ENCODE results near the gene SAMD4A.
A peak's percentile ranks its signal among the peaks of the same experiment; 100 is the strongest.

The SAMD4A gene

DNA sequence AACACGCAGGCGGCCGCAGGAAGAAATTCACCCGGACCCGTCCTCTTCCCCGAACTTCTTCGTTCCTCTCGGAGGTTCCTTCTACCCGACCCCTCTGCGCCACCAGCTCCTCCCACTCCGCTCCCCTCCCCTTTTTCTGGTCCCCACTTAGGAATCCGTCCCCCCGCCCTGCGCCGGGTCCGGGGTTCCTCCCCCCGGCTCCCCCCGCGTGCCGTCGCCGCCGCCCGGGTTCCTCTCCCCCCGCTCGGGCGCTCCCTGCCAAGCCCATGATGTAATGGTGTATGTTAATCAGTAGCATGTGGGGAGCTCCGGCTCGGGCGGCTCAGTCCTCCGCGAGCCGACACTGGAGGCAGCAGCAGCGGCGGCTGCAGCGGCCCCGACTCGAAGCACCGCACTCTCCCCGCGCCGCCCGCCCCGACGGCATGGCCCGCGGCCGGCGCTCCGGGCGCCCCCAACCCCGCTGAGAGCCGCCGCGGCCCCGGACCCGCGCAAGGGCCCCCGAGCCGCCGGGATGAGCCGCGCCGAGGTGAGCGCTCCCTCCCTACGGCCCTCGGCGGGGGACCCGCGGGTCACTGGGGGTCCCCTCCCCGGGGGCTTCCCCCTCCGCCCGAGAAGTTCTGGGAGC lies 1.0 kb upstream of the SAMD4A start:
- DNase-seq: peak; percentile 82

DNA sequence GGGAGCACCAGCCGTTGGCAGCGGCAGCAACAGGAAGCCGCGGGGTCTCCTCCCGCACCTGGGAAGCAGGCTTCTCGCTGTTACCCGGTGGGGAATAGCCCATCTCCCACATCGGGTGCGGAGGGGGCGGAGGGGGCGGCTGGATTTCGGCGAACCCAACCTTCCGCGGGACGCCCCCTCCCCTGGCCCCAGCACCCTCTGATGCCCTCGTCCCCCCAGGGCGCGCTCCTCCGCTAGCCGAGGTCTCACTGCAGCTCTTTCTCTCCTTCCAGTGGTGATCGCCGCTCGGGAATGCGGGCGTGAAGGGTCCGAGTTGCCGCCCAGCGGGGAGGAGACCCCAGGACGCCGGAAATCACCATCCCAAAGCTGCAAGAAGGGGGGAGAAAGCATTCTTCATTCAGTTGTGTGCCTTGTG lies 303 bp downstream of the SAMD4A start:
- peak; percentile 6 for DNase-seq

DNA sequence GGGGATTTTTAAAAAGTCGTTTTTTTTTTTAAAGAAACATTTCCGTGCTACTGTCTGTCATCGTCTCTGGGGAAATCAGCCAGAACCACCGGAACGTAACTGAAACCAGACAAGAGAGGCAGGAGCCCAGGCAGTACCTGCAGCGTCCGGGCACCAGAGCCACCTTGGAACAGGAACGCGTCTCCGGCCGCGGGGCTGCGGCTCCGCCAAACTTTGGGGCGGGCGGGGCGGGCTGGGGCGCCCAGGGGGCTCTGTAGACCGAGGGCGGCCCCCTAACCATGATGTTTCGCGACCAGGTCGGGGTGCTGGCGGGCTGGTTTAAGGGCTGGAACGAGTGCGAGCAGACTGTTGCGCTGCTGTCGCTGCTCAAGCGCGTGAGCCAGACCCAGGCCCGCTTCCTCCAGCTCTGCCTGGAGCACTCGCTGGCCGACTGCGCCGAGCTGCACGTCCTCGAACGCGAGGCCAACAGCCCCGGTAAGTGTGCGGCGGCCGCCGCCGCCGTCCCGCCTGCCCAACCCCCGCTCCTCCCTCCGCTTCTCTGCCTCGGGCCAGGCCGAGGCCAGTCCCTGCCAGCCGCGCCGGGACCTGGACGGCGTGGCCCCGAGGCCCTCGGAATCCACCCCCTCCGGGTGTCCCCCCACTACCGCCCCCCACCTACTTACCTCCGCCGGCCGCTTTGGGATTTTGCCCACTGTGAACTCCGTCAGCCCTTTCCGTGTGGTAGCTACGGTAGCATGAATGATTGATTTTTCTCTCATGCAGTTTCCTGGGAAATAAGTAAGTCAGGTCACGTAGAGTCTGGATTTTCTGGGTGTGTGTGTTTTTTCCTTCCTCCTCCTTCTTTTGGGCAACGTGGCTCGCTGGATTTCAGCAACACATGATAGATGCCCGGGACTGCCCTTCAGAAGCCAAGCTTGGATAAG lies 972 bp downstream of the SAMD4A start:
- peak; percentile 37 for DNase-seq

DNA sequence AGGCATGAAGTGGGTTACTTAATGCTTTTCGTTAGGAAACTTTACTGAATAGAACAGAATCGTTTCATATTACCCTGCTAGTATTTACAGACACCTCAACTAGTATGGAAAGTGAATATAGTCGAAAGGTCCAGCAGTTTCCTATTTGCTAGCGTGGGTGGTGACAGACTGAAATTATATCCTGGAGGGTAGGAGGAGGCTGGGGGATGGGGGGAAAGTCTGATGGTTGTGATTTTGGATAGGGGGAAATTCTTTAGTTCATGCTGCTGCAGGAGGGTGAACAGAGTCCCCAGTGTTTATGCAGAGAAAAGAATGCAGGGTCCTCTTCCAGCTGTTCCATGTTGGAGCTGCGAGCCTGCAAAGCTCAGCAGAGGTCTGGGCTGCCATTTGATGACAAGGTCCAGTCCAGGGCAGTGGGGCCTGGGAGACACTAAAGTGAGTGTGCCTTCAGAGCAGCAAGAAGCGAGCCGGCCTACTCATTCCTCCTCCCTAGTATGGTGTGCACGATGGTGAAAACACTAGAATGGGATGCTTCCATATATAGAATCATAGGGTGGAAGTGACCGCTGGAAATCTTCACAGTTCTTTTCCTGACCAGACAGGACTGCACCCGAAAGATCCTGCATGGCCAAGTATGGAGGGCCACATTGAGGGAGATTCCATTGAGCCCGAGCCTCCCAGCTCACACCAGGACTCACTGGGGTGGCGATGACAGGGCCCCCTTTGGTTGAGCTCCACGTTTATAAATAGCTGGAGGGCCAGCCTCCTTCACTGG lies 2.1 kb downstream of the SAMD4A start:
- DNase-seq: no peak

DNA sequence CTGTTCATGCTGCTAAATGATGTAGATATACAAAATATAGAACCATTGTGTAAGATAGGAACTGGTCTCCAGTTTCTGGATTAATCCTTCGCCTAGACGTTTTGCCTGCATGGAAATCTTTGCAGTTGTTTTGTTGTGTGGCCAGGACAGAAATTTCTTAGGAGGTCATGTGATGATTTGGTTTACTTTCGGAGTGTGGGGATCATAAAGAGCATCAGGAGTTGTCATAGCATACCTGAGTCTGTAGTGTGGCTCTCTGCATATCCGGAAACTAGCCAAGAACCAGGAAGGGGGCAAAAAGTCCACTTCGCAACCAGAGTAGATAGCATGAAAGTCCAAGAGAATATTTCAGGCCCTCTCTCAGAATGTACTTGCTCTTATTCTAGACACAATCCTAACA lies 3.1 kb downstream of the SAMD4A start:
- no peak for DNase-seq

DNA sequence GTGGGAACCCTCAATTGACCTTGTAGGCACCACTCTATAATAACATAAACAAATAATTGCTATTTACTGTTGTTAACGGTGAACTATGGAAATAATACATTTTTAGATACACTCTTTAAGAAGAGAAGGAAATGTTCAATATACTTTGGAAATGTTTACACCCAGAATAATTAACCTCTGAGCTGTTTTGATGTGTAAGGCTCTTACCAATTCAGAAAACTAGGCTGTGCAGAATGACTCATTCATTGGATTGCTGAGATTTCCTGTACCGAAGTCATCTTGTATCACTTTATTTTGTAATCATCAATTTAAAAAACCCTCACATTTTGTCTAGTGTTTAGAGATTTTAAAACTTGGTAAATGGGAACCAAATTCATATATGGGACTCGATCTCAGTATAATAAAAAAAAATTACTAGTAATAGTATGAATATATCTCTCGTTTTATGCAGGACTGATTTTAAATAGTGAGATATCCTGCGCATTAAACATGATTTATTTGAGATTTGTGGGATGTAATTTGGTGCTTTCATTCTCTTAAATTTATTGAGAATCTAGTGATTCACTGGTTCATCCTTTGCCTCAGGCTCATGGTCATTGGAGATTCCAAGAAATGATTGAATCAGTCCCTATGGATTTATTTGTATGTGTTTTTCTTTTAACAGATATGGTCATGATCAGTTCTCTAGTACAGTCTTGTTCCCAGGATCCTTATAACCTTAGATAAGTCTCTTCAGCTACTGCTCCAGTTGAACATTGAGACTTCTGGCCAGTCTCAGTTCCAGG lies 3.9 kb downstream of the SAMD4A start:
- DNase-seq: no peak

DNA sequence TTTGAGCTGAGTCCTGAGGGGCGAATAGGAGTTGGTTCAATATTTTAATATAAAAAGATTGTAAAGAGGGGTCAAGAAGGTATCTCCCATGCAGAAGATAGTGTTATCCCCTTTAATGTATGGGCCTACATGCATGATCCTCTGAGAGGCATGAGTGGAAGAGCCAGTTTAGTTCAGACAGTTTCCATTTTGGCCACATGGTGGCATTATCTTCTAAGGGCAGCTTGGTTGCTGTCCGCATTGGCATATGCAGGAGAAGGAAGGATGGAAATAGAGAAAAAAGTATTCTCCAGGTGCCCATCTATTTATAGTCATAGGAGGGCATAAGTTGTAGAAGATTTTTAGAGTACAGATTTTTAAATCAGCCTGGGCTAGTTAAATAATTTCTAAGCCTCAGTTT lies 5.4 kb downstream of the SAMD4A start:
- DNase-seq: no peak

DNA sequence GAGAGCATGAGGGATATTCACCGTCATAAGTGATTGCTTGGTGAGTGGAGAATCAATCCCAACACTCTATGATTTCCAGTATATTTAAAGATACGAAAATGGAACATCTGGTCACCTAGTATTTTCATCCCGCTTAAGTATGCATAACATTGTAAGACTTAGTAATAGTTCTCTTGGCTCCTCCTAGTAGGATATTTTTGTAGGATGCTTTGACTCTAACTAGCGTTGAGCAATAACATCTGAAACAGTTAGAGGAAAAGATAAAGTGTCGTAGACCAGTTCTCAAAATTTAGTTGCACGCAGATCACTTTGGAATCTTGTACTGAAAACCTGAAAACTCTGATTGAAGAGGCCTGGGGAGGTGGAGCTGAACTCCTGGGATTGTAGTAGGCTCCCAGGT lies 7.6 kb downstream of the SAMD4A start:
- DNase-seq: no peak

DNA sequence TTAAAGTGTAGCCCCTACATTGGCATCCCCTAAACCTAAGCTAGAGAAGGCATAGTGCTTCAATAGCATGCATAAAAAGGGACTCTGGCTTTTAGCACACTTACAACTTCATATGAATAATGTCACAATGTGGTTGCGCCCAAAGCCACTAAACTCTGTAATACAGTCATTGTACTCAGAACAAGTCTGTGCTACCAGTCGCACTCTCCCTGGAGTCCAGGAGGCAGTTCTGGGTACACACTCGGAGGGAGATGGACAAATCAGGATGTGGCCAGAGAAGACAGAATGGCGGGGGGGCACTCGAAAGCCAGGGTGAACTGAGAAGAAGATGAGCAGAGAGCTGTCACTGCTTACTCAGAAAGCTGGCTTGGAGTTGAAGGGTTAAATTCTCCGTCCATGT lies 10.6 kb downstream of the SAMD4A start:
- DNase-seq: no peak

DNA sequence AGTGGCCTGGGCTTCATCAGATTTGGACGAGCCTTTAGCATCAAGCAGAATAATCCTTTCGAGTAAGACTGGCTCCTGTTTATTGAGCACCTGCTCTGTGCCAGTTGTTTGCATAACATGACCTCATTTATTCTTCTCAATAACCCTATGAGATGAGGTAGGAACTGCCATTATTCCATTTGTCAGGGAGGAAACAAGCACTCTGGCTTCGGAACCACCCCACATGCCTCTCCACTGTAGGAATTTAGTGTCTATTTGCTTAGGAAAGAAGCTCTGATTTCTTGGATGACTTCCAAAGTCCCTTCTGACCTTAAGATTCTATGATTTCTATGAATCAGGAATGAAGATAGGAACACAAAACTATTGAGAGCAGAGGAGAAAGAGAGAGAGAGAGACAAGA lies 11.0 kb downstream of the SAMD4A start:
- no peak for DNase-seq

DNA sequence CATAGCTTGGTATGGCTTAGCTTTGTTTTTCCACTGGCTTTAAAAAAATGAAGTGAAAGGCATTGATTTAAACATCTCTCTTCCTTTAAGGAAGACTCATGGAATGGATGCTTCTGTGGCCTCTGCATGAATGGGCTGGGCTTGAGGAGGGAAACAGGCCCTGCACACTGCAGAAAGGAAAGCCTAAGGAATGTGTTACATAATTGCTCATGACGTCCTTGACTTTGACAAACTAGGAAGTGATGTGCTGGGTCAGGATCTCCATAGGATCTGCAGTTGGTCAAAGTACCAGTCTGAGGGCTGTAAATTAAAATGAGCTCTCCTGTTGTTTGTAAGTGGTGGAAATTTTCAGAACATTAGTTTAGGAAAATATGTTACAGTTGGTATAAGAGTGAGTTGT lies 12.7 kb downstream of the SAMD4A start:
- DNase-seq: no peak

DNA sequence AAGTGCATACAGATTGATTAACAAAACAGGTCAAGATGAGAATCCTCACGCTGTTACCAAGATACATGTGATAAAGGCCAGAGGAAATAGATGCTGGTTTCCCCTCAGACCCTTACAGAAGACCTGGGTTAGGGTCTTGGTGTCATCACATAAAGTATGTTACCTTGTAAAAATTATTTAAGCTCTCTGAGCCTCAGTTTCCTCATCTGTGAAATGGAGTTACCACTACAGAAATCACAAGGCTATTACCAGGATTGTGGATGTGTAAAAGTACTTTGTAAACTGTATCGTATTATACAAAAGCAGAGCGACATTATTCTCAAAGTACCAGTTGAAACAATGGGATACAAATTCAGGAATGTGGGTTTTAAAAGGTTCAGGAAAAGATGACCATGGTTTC lies 14.0 kb downstream of the SAMD4A start:
- no peak for DNase-seq

DNA sequence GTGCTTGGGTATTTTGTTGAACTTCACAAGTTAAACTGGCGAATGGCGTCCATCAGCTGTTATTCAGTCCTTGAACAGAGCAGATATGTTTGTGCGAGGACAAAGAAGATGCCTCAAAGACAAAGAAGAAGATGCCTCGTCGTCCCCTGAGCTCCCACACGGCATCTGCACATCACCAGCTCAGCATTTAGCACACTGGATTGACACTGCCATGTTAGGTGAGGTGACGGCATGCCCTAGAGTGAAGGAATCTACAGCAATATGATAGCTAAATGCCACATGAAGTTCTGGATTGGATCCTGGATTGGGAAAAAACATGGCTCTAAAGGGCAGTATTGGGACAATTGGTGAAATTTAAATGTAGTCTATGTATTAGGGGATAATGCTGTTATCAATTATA lies 15.4 kb downstream of the SAMD4A start:
- DNase-seq: no peak

DNA sequence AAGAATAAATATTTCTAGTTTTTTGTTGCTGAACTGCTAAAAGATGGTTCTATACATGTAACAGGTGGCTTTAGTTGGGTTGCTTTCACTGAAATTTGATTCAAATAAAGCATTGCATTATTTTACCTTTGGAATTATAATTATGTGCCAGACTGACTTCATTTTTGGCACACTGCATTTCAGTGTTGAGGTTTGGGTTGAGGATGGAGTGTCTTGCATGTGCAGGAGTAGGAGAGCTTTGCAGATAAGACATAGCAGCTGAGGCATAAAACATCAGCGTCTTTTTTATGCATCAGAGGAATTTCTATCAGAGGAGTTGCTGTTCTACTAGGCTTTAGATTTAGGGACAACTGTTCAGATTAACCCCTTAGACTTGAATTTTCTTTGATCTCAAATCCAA lies 17.2 kb downstream of the SAMD4A start:
- DNase-seq: no peak

DNA sequence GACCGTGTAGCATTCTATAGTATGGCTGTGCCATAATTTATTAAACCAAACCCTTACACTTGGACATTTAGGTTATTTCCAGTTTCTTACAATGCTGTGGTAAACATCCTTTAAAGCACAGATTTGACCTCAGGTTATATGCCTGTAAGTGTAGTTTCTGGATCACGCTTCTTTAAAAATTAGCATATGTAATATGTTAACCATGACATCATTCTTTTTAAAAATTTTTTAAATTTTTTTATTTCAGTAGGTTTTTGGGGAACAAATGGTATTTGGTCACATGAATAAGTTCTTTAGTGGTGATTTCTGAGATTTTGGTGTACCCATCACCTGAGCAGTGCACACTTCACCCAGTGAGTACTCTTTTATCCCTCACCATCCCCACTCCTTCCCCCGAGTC lies 18.3 kb downstream of the SAMD4A start:
- no peak for DNase-seq

DNA sequence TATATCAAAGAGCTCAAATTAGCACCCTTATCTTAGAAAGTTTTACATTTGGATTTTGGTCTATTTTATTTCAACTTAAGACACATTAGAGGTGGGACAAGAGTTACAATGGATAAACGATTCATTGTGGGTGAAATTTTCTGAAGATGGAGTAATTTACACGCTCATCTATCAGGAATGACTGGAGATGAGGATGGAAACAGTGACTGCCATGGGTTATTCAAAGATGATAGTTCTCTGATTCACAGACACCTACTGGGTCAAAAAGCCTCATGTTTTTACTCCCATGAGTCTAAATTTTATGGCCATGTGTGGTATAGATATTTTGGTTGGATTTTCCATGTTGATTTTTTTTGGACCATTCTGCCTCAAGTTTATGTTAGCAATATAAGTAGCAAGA lies 22.1 kb downstream of the SAMD4A start:
- no peak for DNase-seq

DNA sequence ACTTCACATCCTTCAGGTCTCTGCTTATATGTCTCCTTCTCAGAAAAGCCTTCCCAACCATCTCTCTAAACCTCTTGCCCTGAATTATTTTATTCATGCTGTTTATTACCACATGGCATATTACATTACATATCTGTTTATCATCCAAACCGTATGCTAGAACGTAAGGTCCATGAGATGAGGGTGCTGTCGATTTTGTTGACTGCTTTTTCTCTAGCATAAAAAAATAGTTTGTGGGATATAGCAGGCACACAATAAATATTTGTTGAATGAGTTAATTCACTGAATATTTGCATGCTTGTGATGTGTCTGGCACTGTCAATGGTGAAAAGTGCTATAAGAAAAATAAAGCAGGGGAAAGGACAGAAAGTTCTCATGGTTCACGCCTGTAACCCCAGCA lies 22.9 kb downstream of the SAMD4A start:
- DNase-seq: no peak

DNA sequence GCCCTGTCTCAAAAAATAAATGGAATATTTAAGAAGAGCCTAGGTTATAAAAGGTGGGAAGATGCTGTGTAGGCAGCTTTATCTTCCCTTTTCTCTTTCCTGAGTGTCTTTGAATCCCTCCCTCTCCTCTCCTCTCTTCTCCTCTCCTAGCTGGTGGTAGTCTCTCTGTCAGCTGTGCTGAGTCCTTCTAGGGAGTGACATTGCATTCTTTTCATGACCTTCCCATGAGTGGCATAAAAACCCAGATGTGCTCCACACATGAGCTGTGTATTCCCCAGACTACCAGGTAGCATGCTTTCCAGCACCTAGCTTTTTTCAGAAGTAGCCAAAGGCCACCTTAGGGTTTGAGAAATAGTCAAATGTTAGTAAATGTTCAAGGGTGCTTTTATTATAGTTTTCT lies 23.6 kb downstream of the SAMD4A start:
- no peak for DNase-seq

DNA sequence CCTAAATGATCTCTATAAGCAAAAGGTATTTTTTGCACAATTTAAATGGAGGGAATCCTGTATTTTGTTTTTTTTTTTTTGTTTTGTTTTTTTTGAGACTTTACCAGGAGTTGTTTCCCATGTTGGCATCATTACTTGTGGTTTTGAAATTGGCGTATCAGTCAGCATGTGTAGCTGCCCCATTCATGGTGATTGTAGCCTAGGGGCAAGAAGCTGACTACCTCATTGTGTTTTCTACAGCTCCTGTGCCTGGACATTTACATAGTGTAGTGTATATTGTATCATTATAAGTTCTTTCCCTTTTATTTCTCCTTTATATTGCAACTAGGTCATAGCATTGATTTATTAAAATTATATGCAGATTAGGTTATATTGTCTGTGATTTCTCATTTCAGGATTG lies 24.5 kb downstream of the SAMD4A start:
- DNase-seq: no peak

DNA sequence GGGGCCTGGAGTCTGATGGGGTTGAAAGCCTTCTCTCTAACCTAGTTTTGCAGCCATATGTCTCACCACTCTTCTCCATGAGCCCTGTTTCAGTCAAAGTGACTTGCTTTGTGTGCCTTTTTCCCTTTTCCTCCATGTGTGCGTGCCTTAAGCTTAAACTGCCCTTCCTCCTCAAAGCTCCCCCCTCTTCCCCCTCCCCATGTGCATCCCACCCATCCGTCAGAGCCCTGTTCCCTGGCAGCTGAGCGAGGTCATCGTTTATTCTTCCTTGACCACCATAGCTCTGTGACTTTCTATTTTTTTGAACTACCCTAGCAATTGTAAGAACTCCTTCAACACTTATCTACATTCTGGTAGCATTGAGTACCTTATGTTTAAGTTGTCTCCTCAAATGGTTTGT lies 24.9 kb downstream of the SAMD4A start:
- DNase-seq: no peak

DNA sequence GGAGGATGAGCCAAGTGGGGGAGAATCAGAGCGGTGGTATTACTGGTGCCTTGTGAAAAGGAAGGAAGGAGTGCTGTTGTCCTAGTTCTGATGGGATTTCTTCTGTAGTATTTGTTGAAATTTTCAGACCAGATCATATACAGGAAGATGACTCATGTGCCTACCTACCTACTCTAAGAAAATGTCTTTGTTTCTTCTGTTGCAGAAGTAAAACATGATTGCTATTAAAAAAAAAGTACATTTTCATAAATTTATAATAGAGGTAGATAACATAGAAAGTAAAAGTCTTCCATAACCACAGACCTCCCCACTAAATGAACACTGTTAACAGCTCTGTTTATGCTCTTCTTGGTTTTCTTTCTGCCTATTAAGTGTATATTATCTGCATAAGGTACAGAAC lies 26.9 kb downstream of the SAMD4A start:
- no peak for DNase-seq

DNA sequence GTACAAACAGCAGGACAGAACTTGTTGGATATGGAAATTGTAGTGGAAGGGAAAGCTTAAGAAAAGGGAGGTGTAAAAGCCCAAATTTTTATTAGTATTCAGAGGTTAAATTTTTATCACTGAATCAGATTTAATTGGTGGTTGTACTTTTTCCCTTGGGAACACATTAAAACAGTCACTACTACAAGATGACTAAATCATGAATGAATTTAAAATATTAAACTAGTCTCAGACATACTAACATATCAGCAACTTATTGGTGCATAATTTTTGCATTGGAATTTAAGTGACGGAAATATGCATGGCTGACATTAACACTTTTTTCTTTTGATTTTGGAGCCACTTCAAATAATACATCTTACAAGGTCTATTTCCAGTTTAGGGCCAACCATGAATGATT lies 27.6 kb downstream of the SAMD4A start:
- no peak for DNase-seq
